Chondrocyte (in vitro differentiated cells): Measurements from ENCODE around the gene LRRC3. TPM values are rescaled to one million over a fixed set of nuclear protein-coding genes. Genes with fewer than 3 reads are reported as not detected.

Experiments used
- DNase-seq: peaks from one replicate; pipeline ENCODE4 v3.0.0; 2021; ENCODE audit warnings: mixed read lengths, low spot score
- H3K27ac Mint-ChIP-seq: one replicate; pipeline ENCODE4 v1.8.0; 2021; ENCODE audit warnings: mild to moderate bottlenecking, moderate library complexity, mixed read lengths; ENCODE audit not compliant: unreplicated experiment
- H3K27me3 Mint-ChIP-seq: 2 replicates; pipeline ENCODE4 v1.8.0; 2021; ENCODE audit warnings: low read depth, mixed read lengths
- H3K36me3 Mint-ChIP-seq: 2 replicates; pipeline ENCODE4 v1.8.0; 2021; ENCODE audit warnings: low read depth, mixed read lengths
- H3K4me1 Mint-ChIP-seq: 2 replicates; pipeline ENCODE4 v1.8.0; 2021; ENCODE audit warnings: low read depth, mild to moderate bottlenecking, mixed read lengths
- H3K4me3 Mint-ChIP-seq: one replicate; pipeline ENCODE4 v1.8.0; 2021; ENCODE audit warnings: mild to moderate bottlenecking, moderate library complexity, mixed read lengths; ENCODE audit not compliant: unreplicated experiment
- H3K9me3 Mint-ChIP-seq: 2 replicates; pipeline ENCODE4 v1.8.0; 2021; ENCODE audit warnings: low read depth, mixed read lengths
- long read RNA-seq: library from polyadenylated mRNA; stranded (forward); transcript quantifications from one replicate; pipeline ENCODE4 v2.0.0, GENCODE V29; 2021
- total RNA-seq: library from RNA; stranded (reverse); gene quantifications from 3 replicates; pipeline ENCODE4 v1.2.1, GENCODE V29; 2021
- TF ChIP-seq, protein P1 (sequence below): fragments of 200-600 bp; sonication (generic); IDR thresholded peaks from 2 replicates; pipeline ENCODE4 v1.5.0; 2021; ENCODE audit warnings: antibody characterized with exemption, mild to moderate bottlenecking, moderate library complexity

LRRC3 gene
- total RNA-seq: 3.3 to 8.0 TPM (median 7.4 TPM) in 3 replicates
- long read RNA-seq, full-length matches to known transcripts: 10 of 19 reads
- long read RNA-seq, partial matches to known transcripts: 0 of 19 reads
- long read RNA-seq, other reads (novel, unspliced or antisense): 9 of 19 reads

DNA sequence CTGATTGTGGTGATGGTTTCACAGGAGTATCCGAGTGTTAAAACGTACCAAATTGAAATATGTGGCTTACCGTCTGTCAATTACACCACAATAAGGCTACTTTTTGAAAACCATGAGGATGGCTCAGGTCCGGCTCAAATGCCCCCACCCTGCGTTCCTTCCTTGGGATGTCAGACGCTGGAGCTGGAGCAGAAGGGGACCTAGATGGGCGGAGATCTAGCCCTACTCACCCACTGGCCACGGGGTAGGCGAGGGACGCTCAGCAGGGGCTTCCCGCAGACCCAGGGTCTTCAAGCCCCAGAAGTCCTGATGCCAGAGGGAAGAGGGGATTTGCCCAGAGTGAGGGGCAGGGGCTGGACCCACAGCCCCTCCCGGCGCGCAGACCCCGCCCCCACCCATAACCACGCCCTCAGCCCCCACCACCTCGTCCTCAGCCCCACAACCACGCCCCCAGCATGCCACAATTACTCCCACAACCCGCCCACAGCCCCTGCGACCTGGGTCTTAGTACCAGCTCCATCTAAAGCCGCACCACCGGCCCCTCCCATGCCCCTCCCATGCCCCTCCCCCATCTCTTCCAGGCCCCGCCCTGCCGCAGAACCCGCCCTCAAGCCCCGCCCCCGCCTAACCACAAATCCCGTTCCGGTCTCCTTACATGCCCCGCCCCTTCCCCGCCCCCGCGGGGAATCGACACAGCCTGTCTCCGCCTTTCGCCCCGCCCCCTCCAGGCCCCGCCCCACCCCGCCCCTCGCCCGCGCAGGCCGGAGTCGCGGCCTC, at the start of gene LRRC3:
Gene LRRC3, plus strand, starts transcription at position 764 of the 777 bp plus-strand sequence. CDS start 1,135 bp downstream, outside the sequence.
- TF ChIP-seq, protein P1, sequence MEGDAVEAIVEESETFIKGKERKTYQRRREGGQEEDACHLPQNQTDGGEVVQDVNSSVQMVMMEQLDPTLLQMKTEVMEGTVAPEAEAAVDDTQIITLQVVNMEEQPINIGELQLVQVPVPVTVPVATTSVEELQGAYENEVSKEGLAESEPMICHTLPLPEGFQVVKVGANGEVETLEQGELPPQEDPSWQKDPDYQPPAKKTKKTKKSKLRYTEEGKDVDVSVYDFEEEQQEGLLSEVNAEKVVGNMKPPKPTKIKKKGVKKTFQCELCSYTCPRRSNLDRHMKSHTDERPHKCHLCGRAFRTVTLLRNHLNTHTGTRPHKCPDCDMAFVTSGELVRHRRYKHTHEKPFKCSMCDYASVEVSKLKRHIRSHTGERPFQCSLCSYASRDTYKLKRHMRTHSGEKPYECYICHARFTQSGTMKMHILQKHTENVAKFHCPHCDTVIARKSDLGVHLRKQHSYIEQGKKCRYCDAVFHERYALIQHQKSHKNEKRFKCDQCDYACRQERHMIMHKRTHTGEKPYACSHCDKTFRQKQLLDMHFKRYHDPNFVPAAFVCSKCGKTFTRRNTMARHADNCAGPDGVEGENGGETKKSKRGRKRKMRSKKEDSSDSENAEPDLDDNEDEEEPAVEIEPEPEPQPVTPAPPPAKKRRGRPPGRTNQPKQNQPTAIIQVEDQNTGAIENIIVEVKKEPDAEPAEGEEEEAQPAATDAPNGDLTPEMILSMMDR: no peak
- Mint-ChIP-seq H3K36me3 (peaks cover 2% of the 10 kb centered on the region), H3K27ac (no peak within 1 kb of the TSS), H3K9me3 (peaks cover 17% of the 10 kb centered on the region), H3K4me1 (no peaks in the 10 kb centered on the region), H3K4me3 (peak within 1 kb of the TSS; percentile 77), H3K27me3 (peaks cover 23% of the 10 kb centered on the region)
- DNase-seq: no peak

- peaks cover 6% of the 10 kb centered on the region for H3K9me3 Mint-ChIP-seq
- no peak for DNase-seq
Observed at GRCh38 chr21:44405948-44406872, 49.1 kb upstream of the LRRC3 start.

DNA sequence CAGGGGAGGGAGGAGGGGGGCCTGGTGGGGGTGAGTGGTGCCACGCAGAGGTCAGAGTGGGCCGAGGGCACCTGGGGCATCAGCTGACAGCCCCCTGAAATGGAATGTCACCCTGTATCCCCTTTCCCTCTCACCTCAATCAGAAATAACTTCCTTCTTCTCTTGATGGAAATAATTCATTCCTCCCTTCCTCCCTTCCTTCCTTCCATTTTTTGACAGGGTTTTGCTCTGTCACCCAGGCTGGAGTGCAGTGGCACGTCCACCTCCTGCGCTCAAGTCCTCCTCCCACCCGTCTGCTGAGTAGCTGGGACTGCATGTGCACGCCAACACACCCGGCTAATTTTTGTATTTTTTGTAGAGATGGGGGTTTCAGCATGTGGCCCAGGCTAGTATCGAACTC, 48.4 kb upstream of the LRRC3 start:
- no peak overlapping the region for H3K4me3 Mint-ChIP-seq
- peaks cover 7% of the 10 kb centered on the region for H3K9me3 Mint-ChIP-seq
- TF ChIP-seq, protein P1: no peak

More at GRCh38 chr21:44405948-44406872, 49.1 kb upstream of the LRRC3 start:
- H3K36me3 Mint-ChIP-seq: peaks cover 2% of the 10 kb centered on the region
- no peak overlapping the region for H3K27ac Mint-ChIP-seq
- H3K4me3 Mint-ChIP-seq: no peak overlapping the region
- H3K4me1 Mint-ChIP-seq: peaks cover 14% of the 10 kb centered on the region
- H3K27me3 Mint-ChIP-seq: no peaks in the 10 kb centered on the region
- TF ChIP-seq, protein P1: no peak

GRCh38 chr21:44407493-44407892, 47.8 kb upstream of the LRRC3 start:
- Mint-ChIP-seq H3K27ac (peak overlapping the region; percentile 12), H3K36me3 (peaks cover 4% of the 10 kb centered on the region), H3K9me3 (peaks cover 13% of the 10 kb centered on the region), H3K4me3 (no peak overlapping the region), H3K27me3 (peaks cover 2% of the 10 kb centered on the region), H3K4me1 (peaks cover 14% of the 10 kb centered on the region)
- DNase-seq: no peak
- TF ChIP-seq, protein P1: no peak

More for the DNA sequence above, 48.4 kb upstream of the LRRC3 start:
- no peak for DNase-seq
- Mint-ChIP-seq H3K27me3 (no peaks in the 10 kb centered on the region), H3K4me1 (peaks cover 14% of the 10 kb centered on the region), H3K27ac (peak overlapping the region; percentile 41), H3K36me3 (peaks cover 2% of the 10 kb centered on the region)

DNA sequence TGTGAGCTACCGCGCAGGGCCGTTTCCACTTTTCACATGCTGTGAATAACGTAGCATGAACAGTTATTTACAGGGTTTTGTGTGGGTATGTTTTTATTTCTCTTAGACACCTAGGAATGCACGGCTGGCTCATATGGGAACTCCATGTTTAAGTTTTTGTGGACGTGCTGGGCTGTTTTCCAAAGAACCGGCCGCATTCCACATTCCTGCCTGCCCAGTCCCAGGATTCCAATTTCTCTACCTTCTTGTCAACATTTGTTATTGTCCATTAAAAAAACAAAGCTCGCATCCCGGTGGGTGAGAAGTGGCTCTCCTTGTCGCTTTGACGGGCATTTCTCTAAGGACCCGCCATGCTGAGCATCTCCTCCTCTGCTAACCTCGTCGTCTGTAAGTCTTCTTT, 47.1 kb upstream of the LRRC3 start:
- Mint-ChIP-seq H3K36me3 (peaks cover 4% of the 10 kb centered on the region), H3K27me3 (peaks cover 6% of the 10 kb centered on the region), H3K4me1 (peaks cover 14% of the 10 kb centered on the region), H3K4me3 (no peak overlapping the region), H3K9me3 (peaks cover 14% of the 10 kb centered on the region), H3K27ac (peak overlapping the region; percentile 71)
- TF ChIP-seq, protein P1: no peak
- DNase-seq: no peak
